ENCODE measurements around the gene EXOC6B.

EXOC6B gene

DNA sequence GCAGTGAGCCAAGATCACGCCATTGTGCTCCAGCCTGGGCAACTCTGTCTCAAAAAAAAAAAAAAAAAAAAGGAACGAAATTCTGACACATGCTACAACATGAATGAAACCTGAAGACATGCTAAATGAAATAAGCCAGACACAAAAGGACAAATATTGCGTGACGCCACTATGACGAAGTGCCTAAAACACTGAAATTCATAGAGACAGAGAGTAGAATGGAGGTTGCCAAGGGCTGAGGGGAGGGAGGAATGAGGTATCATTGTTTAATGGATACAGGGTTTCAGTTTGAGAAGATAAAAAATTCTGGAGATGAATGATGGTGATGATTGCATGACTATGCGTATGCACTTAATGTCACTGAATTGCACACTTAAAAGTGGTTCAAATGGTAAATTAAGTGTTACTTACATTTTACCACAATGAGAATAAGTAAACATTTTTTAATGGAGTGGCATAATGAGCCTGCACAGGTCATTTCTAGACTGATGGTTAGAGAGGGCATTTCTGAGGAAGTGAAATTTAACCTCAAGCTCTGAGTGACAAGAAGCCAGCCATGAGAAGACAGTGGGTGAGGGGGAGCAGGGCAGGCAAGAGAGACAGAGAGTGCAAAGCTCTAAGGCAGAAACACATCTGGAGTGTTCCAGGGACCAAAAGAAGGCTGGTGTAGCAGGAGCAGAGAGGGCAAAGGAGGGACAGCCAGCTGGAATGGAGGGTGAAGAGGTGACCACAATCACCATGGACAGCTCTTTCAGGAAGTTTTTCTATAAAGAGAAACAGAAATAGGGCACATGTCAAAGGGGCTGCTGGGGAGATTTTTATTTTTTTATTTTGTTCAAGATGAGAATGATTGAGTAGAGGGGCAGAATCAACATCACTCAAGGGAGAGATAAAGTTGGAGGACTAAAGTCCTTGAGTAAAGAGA is 20.6 kb upstream of the EXOC6B start:
- no peak for TF ChIP-seq NFIC (IDR thresholded peaks at IDR 0.05)
- peak; percentile 82 for TF ChIP-seq REST (IDR thresholded peaks at IDR 0.05; ENCODE audit: low read depth)

- TF ChIP-seq TEAD4 (IDR thresholded peaks at IDR 0.05) (no peak), TAF1 (IDR thresholded peaks at IDR 0.05; ENCODE audit: low read depth) (no peak), NFIC (IDR thresholded peaks at IDR 0.05) (no peak), YY1 (IDR thresholded peaks at IDR 0.05; ENCODE audit: low read depth) (no peak), EGR1 (IDR thresholded peaks at IDR 0.05) (no peak), FOXM1 (IDR thresholded peaks at IDR 0.05; ENCODE audit: borderline replicate concordance, low read depth) (no peak), ZBTB7A (IDR thresholded peaks at IDR 0.05; ENCODE audit: low read depth) (no peak), TCF12 (IDR thresholded peaks at IDR 0.05; ENCODE audit: low read depth) (no peak), RAD21 (IDR thresholded peaks at IDR 0.05; ENCODE audit: low read depth) (no peak), MAX (IDR thresholded peaks at IDR 0.05) (no peak), CEBPB (IDR thresholded peaks at IDR 0.05) (no peak), EP300 (IDR thresholded peaks at IDR 0.05; ENCODE audit: borderline replicate concordance) (no peak), CREB1 (IDR thresholded peaks at IDR 0.05; ENCODE audit: low read depth) (no peak), REST (IDR thresholded peaks at IDR 0.05; ENCODE audit: low read depth) (no peak)
- TF ChIP-seq, protein P1, sequence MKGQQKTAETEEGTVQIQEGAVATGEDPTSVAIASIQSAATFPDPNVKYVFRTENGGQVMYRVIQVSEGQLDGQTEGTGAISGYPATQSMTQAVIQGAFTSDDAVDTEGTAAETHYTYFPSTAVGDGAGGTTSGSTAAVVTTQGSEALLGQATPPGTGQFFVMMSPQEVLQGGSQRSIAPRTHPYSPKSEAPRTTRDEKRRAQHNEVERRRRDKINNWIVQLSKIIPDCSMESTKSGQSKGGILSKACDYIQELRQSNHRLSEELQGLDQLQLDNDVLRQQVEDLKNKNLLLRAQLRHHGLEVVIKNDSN (IDR thresholded peaks at IDR 0.05) = no peak
Measured at GRCh38 chr2:72843301-72843700, 17.5 kb upstream of the EXOC6B start.

GRCh38 chr2:72841462-72842125 is 15.8 kb upstream of the EXOC6B start:
- peak; percentile 59; the same call in 1 of the 2 replicates for TF ChIP-seq REST (IDR thresholded peaks at IDR 0.05; ENCODE audit: low read depth)
- TF ChIP-seq EGR1 (IDR thresholded peaks at IDR 0.05) = no peak

- TF ChIP-seq RAD21 (IDR thresholded peaks at IDR 0.05; ENCODE audit: low read depth) = no peak
- TF ChIP-seq EGR1 (IDR thresholded peaks at IDR 0.05) = no peak
- no peak for TF ChIP-seq EP300 (IDR thresholded peaks at IDR 0.05; ENCODE audit: borderline replicate concordance)
- no peak for TF ChIP-seq YY1 (IDR thresholded peaks at IDR 0.05; ENCODE audit: low read depth)
- no peak for TF ChIP-seq ZBTB7A (IDR thresholded peaks at IDR 0.05; ENCODE audit: low read depth)
- TF ChIP-seq TEAD4 (IDR thresholded peaks at IDR 0.05) = no peak
- no peak for TF ChIP-seq CREB1 (IDR thresholded peaks at IDR 0.05; ENCODE audit: low read depth)
- TF ChIP-seq, protein P1 (IDR thresholded peaks at IDR 0.05) = no peak
- TF ChIP-seq TCF12 (IDR thresholded peaks at IDR 0.05; ENCODE audit: low read depth) = no peak
- no peak for TF ChIP-seq FOXM1 (IDR thresholded peaks at IDR 0.05; ENCODE audit: borderline replicate concordance, low read depth)
- no peak for TF ChIP-seq TAF1 (IDR thresholded peaks at IDR 0.05; ENCODE audit: low read depth)
- TF ChIP-seq NFIC (IDR thresholded peaks at IDR 0.05) = no peak
- no peak for TF ChIP-seq REST (IDR thresholded peaks at IDR 0.05; ENCODE audit: low read depth)
- no peak for TF ChIP-seq MAX (IDR thresholded peaks at IDR 0.05)
- no peak for TF ChIP-seq CEBPB (IDR thresholded peaks at IDR 0.05)
Measured at GRCh38 chr2:72840066-72840465, 14.2 kb upstream of the EXOC6B start.
